PC-9 (cell line): ENCODE measurements around the gene ANO7. TPM values are rescaled to one million over a fixed set of nuclear protein-coding genes. Genes with fewer than 3 reads are reported as not detected.

Experiments
- BruUV-seq: library from RNA; stranded (reverse); fragments of 400-500 nt; replicated peaks from 2 replicates; lab custom pipeline; 2021; lab: Mats Ljungman, UMichigan
- CTCF ChIA-PET: fragments of 300-600 bp; sonication (Branson Sonifier 250); formaldehyde crosslinking; loops from one replicate; lab custom pipeline; 2022; ENCODE audit warnings: antibody characterized with exemption; lab: Charles Lee
- POLR2A ChIA-PET: fragments of 300-600 bp; sonication (Branson Sonifier 250); formaldehyde crosslinking; loops from one replicate; lab custom pipeline; 2022; ENCODE audit warnings: antibody characterized with exemption; ENCODE audit not compliant: unreplicated experiment; lab: Charles Lee
- DNase-seq, 2 experiments: peaks; one replicate each; pipeline versions ENCODE4 v3.0.0 to v3.0.0-alpha.2; 2015 to 2022; ENCODE audit warnings: mixed read lengths in 1 of 2
- H2AFZ ChIP-seq: fragments of 200-600 bp; sonication (generic); 2 replicates; pipeline ENCODE4 v1.8.1; 2017; ENCODE audit warnings: antibody characterized with exemption
- H3F3A ChIP-seq: fragments of 200-600 bp; sonication (generic); 2 replicates; pipeline ENCODE4 v1.8.1; 2017; ENCODE audit warnings: antibody characterized with exemption, mild to moderate bottlenecking, low read depth; ENCODE audit not compliant: insufficient read depth
- H3K27ac ChIP-seq: fragments of 200-600 bp; sonication (generic); 2 replicates; pipeline ENCODE4 v1.6.1; 2016; ENCODE audit warnings: mixed run types
- H3K27me3 ChIP-seq: fragments of 200-600 bp; sonication (generic); 2 replicates; pipeline ENCODE4 v1.6.1; 2016; ENCODE audit warnings: low read depth, mixed run types; ENCODE audit not compliant: insufficient read depth
- H3K36me3 ChIP-seq: fragments of 200-600 bp; sonication (generic); 2 replicates; pipeline ENCODE4 v1.6.1; 2016; ENCODE audit warnings: low read depth, mixed run types
- H3K4me1 ChIP-seq: fragments of 200-600 bp; sonication (generic); replicated peaks from 2 replicates; pipeline ENCODE4 v1.6.1; 2016; ENCODE audit warnings: mixed run types; ENCODE audit not compliant: insufficient read depth
- H3K4me2 ChIP-seq: fragments of 200-600 bp; sonication (generic); 2 replicates; pipeline ENCODE4 v1.6.1; 2017; ENCODE audit warnings: mixed run types
- H3K4me3 ChIP-seq: fragments of 200-600 bp; sonication (generic); 2 replicates; pipeline ENCODE4 v1.6.1; 2016; ENCODE audit warnings: mixed run types
- H3K79me2 ChIP-seq: fragments of 200-600 bp; sonication (generic); 2 replicates; pipeline ENCODE4 v1.6.1; 2017; ENCODE audit warnings: low read depth, mixed run types
- H3K9me2 ChIP-seq: fragments of 200-600 bp; sonication (generic); 2 replicates; pipeline ENCODE4 v1.8.1; 2017; ENCODE audit warnings: mild to moderate bottlenecking; ENCODE audit not compliant: insufficient read depth
- H3K9me3 ChIP-seq: fragments of 200-600 bp; sonication (generic); 2 replicates; pipeline ENCODE4 v1.8.1; 2016; ENCODE audit warnings: low read depth; ENCODE audit not compliant: insufficient read depth
- H4K20me1 ChIP-seq: fragments of 200-600 bp; sonication (generic); 2 replicates; pipeline ENCODE4 v1.8.1; 2017; ENCODE audit not compliant: insufficient read depth
- CTCF ChIP-seq: fragments of 200-600 bp; sonication (generic); conservative IDR thresholded peaks from 2 replicates; pipeline ENCODE4 v1.6.1; 2017; ENCODE audit warnings: mixed run types, antibody characterized with exemption, mild to moderate bottlenecking, moderate library complexity
- EZH2 ChIP-seq: fragments of 200-600 bp; sonication (generic); IDR thresholded peaks from 2 replicates; pipeline ENCODE4 v1.8.0; 2017; ENCODE audit warnings: antibody characterized with exemption, low read depth
- intact Hi-C: fragments of 100-400 bp; cut with micrococcal nuclease; formaldehyde crosslinking; loops from one replicate; pipeline ENCODE4 v1.10.0; 2022; ENCODE audit not compliant: unreplicated experiment
- total RNA-seq: library from RNA; stranded (reverse); gene quantifications from 2 replicates; pipeline ENCODE4 v1.2.3, GENCODE V29; 2021

Gene ANO7
- total RNA-seq, 1 experiment from 2014 or later = 6.5 TPM

- Histone ChIP-seq H3K9me2 (no peaks in the 10 kb centered on the region), H4K20me1 (peaks cover 43% of the 10 kb centered on the region), H3K27ac (no peak overlapping the region), H3K9me3 (no peaks in the 10 kb centered on the region), H3K79me2 (peaks cover 7% of the 10 kb centered on the region; the same call in 1 of the 2 replicates), H3K4me3 (no peak overlapping the region), H3K36me3 (peaks cover 4% of the 10 kb centered on the region; the same call in 1 of the 2 replicates), H3F3A (peaks cover 29% of the 10 kb centered on the region; the same call in 1 of the 2 replicates), H3K4me2 (no peak overlapping the region), H3K27me3 (no peaks in the 10 kb centered on the region), H3K4me1 (peaks cover 9% of the 10 kb centered on the region), H2AFZ (no peak overlapping the region)
- intact Hi-C loops = no loop called here
- no peak for TF ChIP-seq EZH2
- ChIA-PET POLR2A (interaction anchor here (0.6 kb wide), 2 partner anchors 10 to 126 kb away, joined by 3 to 5 read pairs; no protein-coding TSS in a partner anchor), CTCF (interaction anchor here (0.5 kb wide), 1 partner anchor 384 kb away, joined by 3 read pairs; no protein-coding TSS in a partner anchor)
- DNase-seq = no peak
- no TSS peak for BruUV-seq
Measured at GRCh38 chr2:241224018-241224850, 35.8 kb downstream of the ANO7 start.

GRCh38 chr2:241224851-241225438, 36.5 kb downstream of the ANO7 start:
- no peak for DNase-seq
- peaks cover 2% of the 10 kb centered on the region for H3K4me1 ChIP-seq
- H3K36me3 ChIP-seq = peaks cover 6% of the 10 kb centered on the region; the same call in 1 of the 2 replicates
- TF ChIP-seq EZH2 (no peak), CTCF (no peak)
- ChIA-PET POLR2A (interaction anchor here (0.6 kb wide), 1 partner anchor 125 kb away, joined by 3 read pairs; no protein-coding TSS in a partner anchor), CTCF (no interaction called here)
- H4K20me1 ChIP-seq = peaks cover 45% of the 10 kb centered on the region
- no peaks in the 10 kb centered on the region for H3K27me3 ChIP-seq
- BruUV-seq = no TSS peak
- H3K4me2 ChIP-seq = no peak overlapping the region
- H3K27ac ChIP-seq = no peak overlapping the region
- intact Hi-C loops = no loop called here
- no peaks in the 10 kb centered on the region for H3K9me2 ChIP-seq
- no peak overlapping the region for H3K4me3 ChIP-seq
- no peaks in the 10 kb centered on the region for H3K9me3 ChIP-seq
- peaks cover 4% of the 10 kb centered on the region; the same call in 1 of the 2 replicates for H3K79me2 ChIP-seq
- H2AFZ ChIP-seq = no peak overlapping the region
- H3F3A ChIP-seq = peaks cover 22% of the 10 kb centered on the region; the same call in 1 of the 2 replicates

GRCh38 chr2:241225545-241225944, 37.1 kb downstream of the ANO7 start:
- no peaks in the 10 kb centered on the region for H3K9me3 ChIP-seq
- intact Hi-C loops = no loop called here
- H3K27ac ChIP-seq = no peak overlapping the region
- H3K4me1 ChIP-seq = no peaks in the 10 kb centered on the region
- peaks cover 22% of the 10 kb centered on the region; the same call in 1 of the 2 replicates for H3F3A ChIP-seq
- peaks cover 6% of the 10 kb centered on the region; the same call in 1 of the 2 replicates for H3K36me3 ChIP-seq
- no peak overlapping the region for H2AFZ ChIP-seq
- no peaks in the 10 kb centered on the region for H3K79me2 ChIP-seq
- DNase-seq = no peak
- H4K20me1 ChIP-seq = peaks cover 45% of the 10 kb centered on the region
- no peak overlapping the region for H3K4me3 ChIP-seq
- no peaks in the 10 kb centered on the region for H3K9me2 ChIP-seq
- no peak for TF ChIP-seq CTCF
- no peak for TF ChIP-seq EZH2
- POLR2A ChIA-PET = interaction anchor here (0.6 kb wide), 1 partner anchor 327 kb away, joined by 3 read pairs; no protein-coding TSS in a partner anchor
- H3K27me3 ChIP-seq = no peaks in the 10 kb centered on the region
- CTCF ChIA-PET = no interaction called here
- no peak overlapping the region for H3K4me2 ChIP-seq
- no TSS peak for BruUV-seq
